Activated naive CD4-positive, alpha-beta T cell treated with anti-CD3 and anti-CD28 coated beads, Interleukin-2, amount 50 U/mL, for 72 hours (primary cell): Measurements from ENCODE around the gene OS9. TPM values are rescaled to one million over a fixed set of nuclear protein-coding genes. Genes with fewer than 3 reads are reported as not detected.

Source experiments
- ATAC-seq, 2 donors: fragments of 150-1000 bp; cut with Tn5 transposase; 2 replicates each; pipeline ENCODE4 v1.10.0; 2021; ENCODE audit warnings: mild to moderate bottlenecking in 2 of 2, moderate library complexity in 2 of 2
- DNase-seq, 2 donors: peaks; one replicate each; pipeline ENCODE4 v3.0.0; 2021 to 2022; ENCODE audit warnings: low spot score in 2 of 2
- H3K27ac Mint-ChIP-seq, 2 donors: one replicate each; pipeline ENCODE4 v1.8.0; 2022; ENCODE audit warnings: mild to moderate bottlenecking in 2 of 2, mixed read lengths in 2 of 2
- H3K36me3 Mint-ChIP-seq, 2 donors: one replicate each; pipeline ENCODE4 v1.8.0; 2022; ENCODE audit warnings: mixed read lengths in 2 of 2
- H3K9me3 Mint-ChIP-seq, 2 donors: one replicate each; pipeline ENCODE4 v1.8.0; 2022; ENCODE audit warnings: mixed read lengths in 2 of 2
- total RNA-seq, 2 donors: library from RNA; stranded (reverse); gene quantifications; one replicate each; pipeline ENCODE4 v1.2.3, GENCODE V29; 2022

OS9 gene
- total RNA-seq, 2 donors from 2014 or later: 87.1 to 116 TPM

DNA sequence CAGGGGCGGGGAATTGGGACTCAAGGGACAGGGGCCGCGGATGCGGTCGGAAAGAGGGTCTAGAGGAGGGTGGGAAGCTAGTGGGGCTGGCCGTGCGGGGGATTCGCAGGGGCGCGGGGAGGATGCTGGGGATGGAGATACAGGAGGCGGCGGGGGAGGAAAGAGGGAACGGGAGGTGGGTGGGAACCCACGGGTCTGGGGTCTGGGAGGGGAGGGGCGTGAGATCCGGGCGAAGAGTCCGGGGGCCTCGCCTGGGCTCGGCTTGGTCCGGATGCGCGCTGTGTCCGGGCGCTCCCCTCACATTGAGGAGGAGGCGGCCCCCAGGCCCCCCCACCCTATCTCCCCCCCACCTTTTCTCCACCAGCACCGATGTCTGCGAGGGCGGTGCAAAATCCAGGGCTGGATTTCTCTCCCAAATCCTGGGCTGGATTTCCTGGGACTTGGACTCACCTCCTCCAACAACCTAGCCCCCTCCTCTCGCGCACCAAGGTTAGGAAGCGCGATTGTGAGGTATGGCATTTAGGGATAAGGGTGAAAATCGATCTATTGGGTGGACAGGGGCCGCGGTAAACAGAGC is 44.8 kb downstream of the OS9 start, which contains the start of gene AGAP2:
Gene AGAP2, minus strand, starts transcription at position 82 of the 577 bp plus-strand sequence. CDS start 496 bp downstream, outside the sequence.
- ATAC-seq: no peak
- Mint-ChIP-seq H3K27ac (peak within 1 kb of the TSS; percentile 43 to 61), H3K9me3 (no peaks in the 10 kb centered on the region), H3K36me3 (peaks cover 0 to 11% of the 10 kb centered on the region in 2 donors)
- no peak for DNase-seq

DNA sequence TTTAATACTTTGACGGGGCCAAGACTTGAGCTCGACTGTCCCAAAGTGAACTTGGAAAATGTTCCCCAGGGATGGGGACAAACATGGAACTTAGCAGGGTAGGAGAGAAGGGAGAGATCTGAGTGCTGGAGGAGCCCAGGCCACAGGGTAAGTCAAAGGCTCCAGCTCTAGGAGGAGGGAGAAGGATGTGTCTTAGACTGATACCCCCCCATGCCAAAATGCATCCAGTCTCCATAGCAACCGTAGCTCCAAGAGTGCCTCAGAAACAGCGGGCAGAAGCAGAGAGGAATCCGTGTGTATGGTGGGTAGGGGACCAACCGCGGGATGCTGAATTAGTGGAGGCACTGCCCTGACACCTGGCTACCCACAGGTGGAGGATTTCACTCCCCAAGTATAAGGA is 45.5 kb downstream of the OS9 start:
- ATAC-seq: no peak
- no peaks in the 10 kb centered on the region for H3K9me3 Mint-ChIP-seq
- no peak for DNase-seq
- H3K36me3 Mint-ChIP-seq: peaks cover 0 to 11% of the 10 kb centered on the region in 2 donors
- H3K27ac Mint-ChIP-seq: peak overlapping the region; percentile 43 to 61

DNA sequence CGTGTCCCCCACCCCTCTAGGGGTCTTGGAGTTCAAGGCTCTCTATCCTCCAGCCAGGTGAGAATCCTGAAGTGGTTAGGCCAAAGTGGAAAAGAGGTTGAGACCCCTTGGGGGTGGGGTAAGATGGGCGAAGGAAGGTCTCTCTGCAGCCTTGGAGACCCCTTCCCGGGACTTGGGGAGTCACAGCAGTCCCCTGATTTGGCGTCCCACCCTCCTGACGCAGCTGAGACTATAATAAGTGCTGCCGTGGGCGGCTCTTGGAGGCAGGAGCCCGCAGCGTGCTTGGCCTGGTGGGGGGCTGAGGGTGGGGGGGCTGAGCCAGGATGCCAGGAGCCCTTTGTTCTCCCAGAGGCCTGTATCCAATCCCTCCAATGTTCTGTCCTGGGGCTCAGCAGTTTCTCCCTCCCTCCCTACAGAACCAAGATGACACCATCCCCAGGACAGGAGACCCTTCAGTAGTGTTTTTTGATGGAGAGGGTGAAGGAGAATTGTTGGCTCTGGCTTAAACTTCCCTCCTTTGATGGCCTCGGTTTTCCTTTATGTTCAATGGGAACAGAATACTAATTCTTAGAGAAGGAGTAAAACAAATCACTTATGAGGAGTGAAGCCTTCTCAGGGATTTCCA is 46.1 kb downstream of the OS9 start:
- DNase-seq (no peak), ATAC-seq (no peak)
- Mint-ChIP-seq H3K36me3 (peaks cover 0 to 15% of the 10 kb centered on the region in 2 donors), H3K27ac (peak overlapping the region in 1 of 2 donors; percentile 94), H3K9me3 (no peaks in the 10 kb centered on the region)

DNA sequence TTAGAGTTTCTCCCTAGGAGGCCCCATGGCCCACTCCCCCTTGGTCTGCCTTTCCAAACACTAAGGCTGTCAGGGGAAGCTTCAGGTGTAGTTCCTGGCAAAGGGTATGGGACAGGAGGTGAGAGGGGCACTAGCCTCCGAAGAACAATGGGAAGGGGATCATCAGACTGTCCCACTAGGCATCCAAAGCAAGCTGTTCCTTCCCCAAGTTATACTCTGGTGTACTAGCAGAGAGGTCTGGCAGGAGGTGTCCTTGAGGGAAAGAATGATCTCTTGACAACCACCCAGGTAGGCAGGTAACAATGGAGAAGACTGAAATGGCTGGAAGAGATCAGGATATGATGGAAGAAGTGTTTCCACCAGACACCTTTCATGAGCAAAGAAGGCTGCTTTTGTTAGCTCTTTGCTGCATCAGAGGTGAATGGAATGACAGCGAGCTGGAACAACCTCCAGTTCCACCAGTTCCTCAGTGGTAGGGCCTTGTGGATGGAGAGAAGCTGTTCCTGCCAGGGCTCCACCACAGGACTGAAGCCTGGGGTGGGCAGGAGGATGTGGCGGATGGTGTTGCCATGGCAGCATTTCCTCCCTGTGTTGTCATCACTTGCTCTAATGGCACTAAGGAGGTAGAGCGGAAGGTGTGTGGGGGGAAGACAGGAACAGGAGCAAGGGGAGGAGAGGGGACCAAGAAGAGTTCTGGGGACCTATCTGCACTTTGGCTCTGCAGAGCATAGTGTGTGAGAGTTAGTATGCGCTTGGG is 46.9 kb downstream of the OS9 start:
- H3K27ac Mint-ChIP-seq: peak overlapping the region; percentile 72 to 94
- peaks cover 0 to 22% of the 10 kb centered on the region in 2 donors for H3K36me3 Mint-ChIP-seq
- ATAC-seq: peak; percentile 55 to 65
- peak in 1 of 2 donors; percentile 65 for DNase-seq
- no peaks in the 10 kb centered on the region for H3K9me3 Mint-ChIP-seq

DNA sequence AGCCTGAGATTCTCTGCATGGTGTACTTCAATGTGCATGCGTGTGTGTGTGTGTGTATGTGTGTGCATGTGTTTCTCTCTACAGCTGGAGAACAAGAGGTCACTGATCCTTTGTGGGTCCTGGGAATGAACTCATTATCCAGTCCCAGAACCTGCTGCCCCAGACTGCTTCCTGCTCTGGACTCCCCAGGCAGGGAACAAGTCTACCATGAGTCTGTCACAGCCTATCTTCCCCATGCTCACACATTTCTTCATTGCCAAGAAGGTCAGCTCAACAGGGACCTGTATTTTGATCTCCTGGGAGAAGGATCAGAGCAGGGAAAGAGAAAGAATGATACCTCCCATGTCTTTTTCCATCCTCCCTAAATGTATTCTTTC is 47.5 kb downstream of the OS9 start:
- H3K27ac Mint-ChIP-seq: peak overlapping the region; percentile 93 to 94
- H3K9me3 Mint-ChIP-seq: no peaks in the 10 kb centered on the region
- ATAC-seq: no peak
- peaks cover 0 to 26% of the 10 kb centered on the region in 2 donors for H3K36me3 Mint-ChIP-seq
- DNase-seq: no peak

DNA sequence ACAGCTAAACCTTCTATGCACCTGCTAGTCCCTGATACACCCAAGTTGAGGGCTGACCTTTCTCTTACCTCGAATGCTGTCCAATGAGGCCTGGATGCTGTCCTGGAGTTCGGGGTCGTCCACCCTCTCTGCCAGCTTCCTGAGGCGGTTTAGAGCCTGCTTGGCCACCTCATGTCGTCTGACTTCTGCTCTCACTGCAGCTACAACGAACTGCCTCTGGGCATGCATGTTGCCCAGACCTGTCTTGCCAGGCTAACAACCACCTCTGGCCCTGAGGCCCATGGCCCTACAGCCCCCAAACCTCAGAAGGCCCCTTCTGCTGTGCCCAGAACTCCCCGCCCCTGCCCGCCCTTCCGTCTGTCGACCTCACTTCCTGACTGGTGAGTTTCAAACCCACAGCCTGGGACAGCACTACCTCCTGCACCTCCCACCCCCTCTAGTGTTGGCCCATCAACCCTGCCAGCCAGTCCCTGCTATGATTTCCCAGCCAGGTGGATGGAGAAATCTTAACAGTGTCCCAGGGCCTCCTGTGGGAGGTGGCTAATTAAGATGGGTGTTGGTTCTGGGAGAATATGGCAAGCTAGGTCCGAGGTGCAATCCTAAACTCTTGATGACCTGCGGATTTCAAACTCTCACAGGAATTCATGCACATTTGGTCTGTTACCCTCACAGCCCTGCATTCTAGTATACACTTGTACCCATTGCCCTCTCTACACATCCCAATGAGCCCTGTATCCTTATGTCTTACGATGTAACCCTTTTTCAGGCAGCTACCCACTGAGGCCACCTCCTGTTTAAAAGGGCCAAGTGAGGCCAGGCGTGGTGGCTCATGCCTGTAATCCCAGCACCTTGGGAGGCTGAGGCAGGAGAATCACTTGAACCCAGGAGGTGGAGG is 48.2 kb downstream of the OS9 start:
- H3K36me3 Mint-ChIP-seq: peaks cover 0 to 21% of the 10 kb centered on the region in 2 donors
- DNase-seq (peak; percentile 71 to 82), ATAC-seq (peak; percentile 75 to 80)

DNA sequence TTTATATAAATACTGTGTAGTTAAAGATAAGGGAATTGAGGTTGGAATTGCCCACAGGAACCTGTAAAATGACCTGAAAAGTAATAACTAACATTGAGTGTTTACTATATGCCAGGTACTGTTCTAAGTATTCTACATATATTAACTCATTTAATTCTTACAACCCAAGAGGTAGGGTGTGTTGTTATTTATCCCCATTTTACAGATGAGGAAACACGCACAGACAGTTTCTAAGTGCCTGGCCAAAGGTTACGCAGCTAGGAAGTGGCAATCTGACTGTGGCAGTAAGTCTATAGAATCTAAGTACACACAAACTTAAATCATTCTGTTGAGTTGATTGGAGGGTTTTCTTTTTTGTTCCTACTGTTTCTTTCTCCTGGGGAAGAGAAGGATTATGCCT is 49.8 kb downstream of the OS9 start:
- H3K36me3 Mint-ChIP-seq: peaks cover 0 to 27% of the 10 kb centered on the region in 2 donors
- H3K9me3 Mint-ChIP-seq: no peaks in the 10 kb centered on the region
- DNase-seq (no peak), ATAC-seq (no peak)
- H3K27ac Mint-ChIP-seq: peak overlapping the region; percentile 91 to 96

More for the DNA sequence above, 48.2 kb downstream of the OS9 start:
- peak overlapping the region; percentile 93 to 94 for H3K27ac Mint-ChIP-seq
- no peaks in the 10 kb centered on the region for H3K9me3 Mint-ChIP-seq

DNA sequence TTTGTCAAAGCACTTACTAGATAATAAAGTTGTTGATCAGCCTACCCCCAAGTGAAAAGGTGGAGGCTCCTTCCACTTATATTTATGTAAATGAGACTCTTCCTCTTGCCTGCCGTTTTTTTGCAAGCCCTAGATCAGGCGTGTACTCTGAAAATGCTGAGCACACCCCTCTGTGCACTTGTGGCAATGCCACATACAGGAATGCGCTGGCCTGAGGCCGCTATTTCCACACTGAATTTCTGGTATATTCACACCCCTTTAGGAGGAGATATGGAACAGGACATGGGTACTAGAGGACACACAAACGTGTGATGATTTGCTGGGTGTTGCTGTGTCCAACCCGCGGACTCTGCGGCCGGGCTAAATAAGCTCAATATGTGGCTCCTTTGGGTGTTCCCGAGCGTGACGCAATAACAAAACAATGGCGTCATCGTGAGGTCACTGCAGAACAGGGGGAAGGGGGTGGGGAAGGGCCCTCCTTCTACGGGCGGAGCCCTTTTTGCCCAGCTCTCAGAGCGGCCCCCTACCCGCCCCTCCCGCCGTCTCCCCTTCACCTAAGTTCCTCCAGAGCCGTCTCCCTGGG is 50.4 kb downstream of the OS9 start:
- ATAC-seq: peak; percentile 37 to 63
- DNase-seq: peak in 1 of 2 donors; percentile 77
- Mint-ChIP-seq H3K36me3 (peaks cover 5 to 29% of the 10 kb centered on the region in 2 donors), H3K9me3 (no peaks in the 10 kb centered on the region), H3K27ac (peak overlapping the region; percentile 91 to 96)

DNA sequence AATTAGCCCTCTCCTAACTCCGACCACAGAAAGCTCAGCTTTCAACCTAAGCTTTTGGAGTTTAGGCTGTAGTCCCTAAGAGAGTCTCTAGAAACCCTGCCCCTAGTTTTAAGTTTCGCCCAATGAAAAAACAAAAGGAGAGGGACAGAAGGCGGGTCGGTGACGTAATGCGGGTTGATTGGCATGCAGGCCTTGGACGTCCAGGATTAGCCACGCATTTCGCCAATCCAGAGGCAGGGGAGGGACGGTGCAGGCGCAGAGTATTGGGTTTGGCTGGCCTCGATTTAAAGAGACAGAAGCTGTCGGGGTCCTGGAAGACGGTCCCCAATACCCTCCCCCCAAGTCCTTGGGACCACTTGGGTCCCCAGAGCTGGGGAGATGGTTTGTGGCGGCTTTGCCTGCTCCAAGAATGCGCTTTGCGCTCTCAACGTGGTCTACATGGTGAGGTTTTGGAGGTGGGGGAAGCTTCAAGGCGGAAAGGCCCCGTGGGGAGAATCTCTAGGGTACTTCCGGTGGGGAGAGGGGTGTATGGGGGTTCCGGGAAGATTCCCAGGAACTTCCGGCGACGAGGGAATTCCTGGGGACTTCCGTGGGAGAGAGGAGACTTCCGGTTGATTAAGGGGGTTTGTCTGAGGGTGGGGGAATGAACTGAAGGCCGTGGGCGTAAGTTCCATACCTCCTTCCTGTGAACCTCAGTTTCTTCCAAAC is 51.0 kb downstream of the OS9 start, which contains the start of gene TSPAN31:
Gene TSPAN31, plus strand, starts transcription at position 263 of the 708 bp plus-strand sequence. Its CDS starts 116 bp downstream, at position 379.
- peak; percentile 80 to 89 for ATAC-seq
- Mint-ChIP-seq H3K9me3 (no peaks in the 10 kb centered on the region), H3K27ac (peak within 1 kb of the TSS; percentile 91 to 96), H3K36me3 (peaks cover 5 to 28% of the 10 kb centered on the region in 2 donors)
- peak; percentile 87 to 89 for DNase-seq

DNA sequence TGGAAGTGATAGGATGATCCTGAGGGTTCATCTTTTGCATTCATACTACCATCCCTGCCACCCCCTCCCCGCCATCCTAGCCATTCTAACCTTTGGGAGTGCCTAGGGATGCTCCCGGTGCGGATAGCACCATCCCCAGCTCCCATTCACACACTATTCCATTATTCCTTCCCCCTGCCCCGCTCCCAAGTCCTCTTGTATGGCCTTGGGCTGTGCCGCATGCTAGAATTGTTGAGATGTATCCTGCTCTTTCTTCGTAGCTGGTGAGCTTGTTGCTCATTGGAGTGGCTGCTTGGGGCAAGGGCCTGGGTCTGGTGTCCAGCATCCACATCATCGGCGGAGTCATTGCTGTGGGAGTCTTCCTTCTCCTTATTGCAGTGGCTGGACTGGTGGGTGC is 51.6 kb downstream of the OS9 start:
- Mint-ChIP-seq H3K9me3 (no peaks in the 10 kb centered on the region), H3K36me3 (peaks cover 7 to 33% of the 10 kb centered on the region in 2 donors), H3K27ac (peak overlapping the region; percentile 91 to 96)
- no peak for DNase-seq
- no peak for ATAC-seq

DNA sequence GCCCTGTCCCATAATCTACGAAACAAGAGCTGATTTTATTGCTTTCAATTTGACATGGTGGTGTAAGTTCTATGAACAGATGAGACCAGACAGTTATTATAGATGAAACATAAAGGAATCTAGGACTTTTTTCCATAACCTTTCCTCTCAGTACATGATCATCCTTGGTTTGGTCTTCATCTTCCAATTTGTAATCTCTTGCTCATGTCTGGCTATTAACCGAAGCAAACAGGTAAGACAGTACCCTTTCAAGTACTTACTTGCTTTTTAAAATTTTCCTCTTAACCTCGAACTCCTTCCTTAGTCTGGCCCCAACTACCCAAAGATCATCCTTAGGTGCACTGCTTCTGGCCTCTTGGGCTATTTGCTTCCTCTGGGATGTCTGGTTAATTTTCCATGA is 52.1 kb downstream of the OS9 start:
- DNase-seq (no peak), ATAC-seq (no peak)
- H3K9me3 Mint-ChIP-seq: no peaks in the 10 kb centered on the region
- H3K36me3 Mint-ChIP-seq: peaks cover 13 to 38% of the 10 kb centered on the region in 2 donors
- H3K27ac Mint-ChIP-seq: peak overlapping the region; percentile 91 to 96

DNA sequence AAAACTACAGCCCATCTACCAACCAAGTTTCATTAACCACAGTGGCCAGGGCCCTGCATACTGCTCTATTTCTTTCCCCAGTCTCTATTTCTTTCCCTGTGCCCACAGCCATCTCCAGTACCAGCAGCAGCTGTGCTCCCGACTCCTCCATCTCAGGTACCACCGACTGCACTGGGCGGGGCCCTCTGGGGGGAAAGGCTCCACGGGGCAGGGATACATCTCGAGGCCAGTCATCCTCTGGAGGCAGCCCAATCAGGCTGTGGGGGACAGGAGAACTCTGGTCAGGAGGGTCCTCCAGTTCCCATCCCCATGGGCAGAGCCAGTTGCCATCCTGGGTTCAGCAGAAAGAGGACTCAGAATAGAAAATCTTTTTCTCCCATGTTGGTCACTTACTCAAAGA is 55.1 kb downstream of the OS9 start:
- Mint-ChIP-seq H3K27ac (peak overlapping the region in 1 of 2 donors; percentile 20), H3K9me3 (no peaks in the 10 kb centered on the region), H3K36me3 (peaks cover 24 to 50% of the 10 kb centered on the region in 2 donors)
- ATAC-seq (no peak), DNase-seq (no peak)

DNA sequence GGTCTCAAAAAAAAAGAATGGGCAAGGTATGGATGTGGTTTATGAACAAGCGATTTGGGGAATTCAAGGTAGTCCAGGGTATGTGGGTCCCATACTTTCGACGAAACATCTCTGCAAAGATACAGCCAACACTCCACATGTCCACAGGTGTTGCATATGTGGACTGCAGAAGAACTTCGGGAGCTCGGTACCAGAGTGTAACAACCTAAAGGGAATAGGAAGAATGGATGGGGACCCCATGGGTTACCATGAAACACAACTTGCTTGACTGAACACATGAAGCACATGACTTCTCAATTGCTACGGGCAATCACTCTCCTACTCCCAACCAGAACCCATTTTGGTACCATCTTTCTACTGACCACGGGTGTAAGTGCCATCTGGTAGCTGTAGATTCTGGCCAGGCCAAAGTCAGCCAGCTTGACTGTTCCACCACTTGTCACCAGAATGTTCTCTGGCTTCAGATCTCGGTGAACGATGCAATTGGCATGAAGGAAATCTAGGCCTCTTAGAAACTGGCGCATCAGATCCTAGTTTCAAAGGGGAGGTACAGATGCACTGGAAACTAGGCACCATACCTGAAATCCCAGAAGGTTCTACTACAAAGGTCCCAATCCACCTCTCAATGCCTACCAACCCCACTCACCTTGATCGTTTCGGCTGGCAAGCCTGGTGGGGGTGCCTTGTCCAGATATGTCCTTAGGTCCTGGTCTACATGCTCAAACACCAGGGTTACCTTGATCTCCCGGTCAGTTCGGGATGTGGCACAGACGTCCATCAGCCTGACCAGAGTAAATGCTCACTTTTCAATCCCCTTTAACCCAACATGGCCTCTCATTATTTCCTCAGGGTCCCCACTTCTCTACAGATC is 56.9 kb downstream of the OS9 start:
- ATAC-seq: no peak
- Mint-ChIP-seq H3K27ac (peak overlapping the region; percentile 97 to 99), H3K36me3 (peaks cover 24 to 39% of the 10 kb centered on the region in 2 donors), H3K9me3 (no peaks in the 10 kb centered on the region)
- no peak for DNase-seq

DNA sequence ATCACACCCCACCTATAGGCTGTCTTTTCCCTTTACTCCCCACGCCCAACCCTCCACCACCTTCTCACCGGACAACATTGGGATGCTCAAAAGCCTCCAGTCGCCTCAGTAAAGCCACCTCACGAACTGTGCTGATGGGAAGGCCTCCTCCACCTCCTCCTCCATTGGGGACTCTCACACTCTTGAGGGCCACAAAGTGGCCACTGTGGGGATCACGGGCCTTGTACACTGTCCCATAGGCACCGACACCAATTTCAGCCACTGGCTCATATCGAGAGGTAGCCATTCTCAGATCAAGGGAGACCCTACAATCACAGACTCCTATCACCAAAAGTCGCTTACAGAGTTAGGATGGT is 57.5 kb downstream of the OS9 start:
- no peaks in the 10 kb centered on the region for H3K9me3 Mint-ChIP-seq
- ATAC-seq (no peak), DNase-seq (no peak)
- peaks cover 29 to 40% of the 10 kb centered on the region in 2 donors for H3K36me3 Mint-ChIP-seq
- H3K27ac Mint-ChIP-seq: peak overlapping the region; percentile 97 to 99
